CD4-positive, alpha-beta T cell (primary cell): ENCODE data around the gene MAN1A1. TPM values are rescaled to one million over a fixed set of nuclear protein-coding genes. Genes with fewer than 3 reads are reported as not detected.

Experiments
- ATAC-seq: fragments of 200-7000 bp; cut with Tn5 transposase; one replicate; pipeline ENCODE4 v1.10.0; 2022; ENCODE audit warnings: mild to moderate bottlenecking; ENCODE audit not compliant: poor library complexity
- CTCF ChIA-PET: fragments of 350-600 bp; sonication (Branson Sonifier 250); formaldehyde crosslinking; loops from one replicate; lab custom pipeline; 2021; ENCODE audit warnings: antibody characterized with exemption, inconsistent platforms; lab: Charles Lee
- POLR2A ChIA-PET: fragments of 350-600 bp; sonication (Branson Sonifier 250); formaldehyde crosslinking; loops from one replicate; lab custom pipeline; 2021; ENCODE audit warnings: antibody characterized with exemption, inconsistent platforms; lab: Charles Lee
- DNase-seq, 14 experiments: peaks; one replicate each; pipeline ENCODE4 v3.0.0-alpha.2; 2013 to 2020; ENCODE audit warnings: mixed read lengths in 2 of 14
- H3K27ac ChIP-seq, 2 donors: one replicate each; pipeline versions ENCODE4 v1.5.1 to v1.7.0; 2013; ENCODE audit warnings: low read length in 2 of 2, low read depth in 1 of 2, mild to moderate bottlenecking in 1 of 2
- H3K27me3 ChIP-seq, 2 experiments: 1 replicate in 1 of 2; 2 replicates in 1 of 2; pipeline versions ENCODE4 v1.6.1 to v1.7.0; 2013; ENCODE audit warnings: low read length in 2 of 2, control low read depth in 1 of 2, mild to moderate bottlenecking in 1 of 2, moderate library complexity in 1 of 2; ENCODE audit not compliant: insufficient read depth in 2 of 2, control insufficient read depth in 1 of 2
- H3K36me3 ChIP-seq: one replicate; pipeline ENCODE4 v1.6.1; 2013; ENCODE audit warnings: low read length, control low read depth; ENCODE audit not compliant: insufficient read depth
- H3K4me1 ChIP-seq: one replicate; pipeline ENCODE4 v1.6.1; 2013; ENCODE audit warnings: low read length, control low read depth; ENCODE audit not compliant: insufficient read depth
- H3K4me3 ChIP-seq: one replicate; pipeline ENCODE4 v1.5.1; 2013; ENCODE audit warnings: mild to moderate bottlenecking, low read length, moderate library complexity
- H3K9me3 ChIP-seq, 2 experiments: 1 replicate in 1 of 2; 2 replicates in 1 of 2; pipeline versions ENCODE4 v1.6.1 to v1.7.0; 2013; ENCODE audit warnings: low read length in 2 of 2, mild to moderate bottlenecking in 2 of 2, control low read depth in 1 of 2, moderate library complexity in 1 of 2; ENCODE audit not compliant: control insufficient read depth in 1 of 2, insufficient read depth in 1 of 2
- H3K27ac Mint-ChIP-seq: one replicate; pipeline ENCODE4 v1.8.0; 2020; ENCODE audit warnings: mixed read lengths
- H3K27me3 Mint-ChIP-seq: one replicate; pipeline ENCODE4 v1.8.0; 2021; ENCODE audit warnings: mixed read lengths
- H3K36me3 Mint-ChIP-seq: one replicate; pipeline ENCODE4 v1.8.0; 2021; ENCODE audit warnings: low read depth, mixed read lengths
- H3K4me1 Mint-ChIP-seq: one replicate; pipeline ENCODE4 v1.8.0; 2021; ENCODE audit warnings: low read depth, mixed read lengths
- H3K4me3 Mint-ChIP-seq: one replicate; pipeline ENCODE4 v1.8.0; 2020; ENCODE audit warnings: mild to moderate bottlenecking, mixed read lengths
- H3K9me3 Mint-ChIP-seq: one replicate; pipeline ENCODE4 v1.8.0; 2020; ENCODE audit warnings: mixed read lengths
- intact Hi-C, 2 experiments: fragments of 100-400 bp; cut with DNase I in 1 of 2; cut with micrococcal nuclease in 1 of 2; formaldehyde crosslinking; loops; one replicate each; pipeline versions ENCODE4 v1.15.1 to v1.9.0; 2023 to 2025; cut with DNase I, micrococcal nuclease
- total RNA-seq, 174 experiments: library from RNA in 2 of 174; stranded (reverse) in 2 of 174; gene quantifications; one replicate each; pipeline ENCODE4 v1.2.3 and lab custom pipeline; 2021 to 2026
- TF ChIP-seq, protein P1 (sequence below): fragments of 200-600 bp; IDR thresholded peaks from one replicate; pipeline ENCODE4 v1.8.0; 2022; ENCODE audit warnings: antibody characterized with exemption, mild to moderate bottlenecking

MAN1A1 gene
- total RNA-seq, 2 experiments from 2014 or later: 4.5 to 4.9 TPM

DNA sequence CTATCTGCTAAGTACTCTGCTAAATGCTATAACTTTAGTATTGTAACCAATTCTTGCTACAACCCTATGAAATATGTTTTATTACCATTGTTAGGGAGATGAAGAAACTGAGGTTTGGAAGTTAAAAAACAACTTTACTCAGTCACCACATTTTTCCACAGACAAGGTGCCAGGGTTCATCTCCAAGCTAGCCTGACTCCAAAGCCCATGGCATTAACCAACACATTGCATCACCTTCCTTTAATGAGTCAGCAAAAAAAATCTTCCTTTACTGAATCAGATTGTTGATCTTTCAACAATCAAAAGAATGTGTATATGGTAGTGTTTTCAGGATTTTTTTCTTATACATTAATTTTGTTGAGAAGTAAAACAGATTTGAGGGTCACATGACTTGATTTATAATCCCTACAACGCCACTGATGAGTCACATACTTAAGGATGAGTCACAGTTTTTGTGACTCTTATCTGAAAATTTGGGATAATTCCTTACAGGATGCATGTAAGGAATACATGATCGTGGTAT lies 41.5 kb downstream of the MAN1A1 start:
- ATAC-seq (no peak), DNase-seq (no peak)
- H3K27ac Mint-ChIP-seq: no peak overlapping the region
- no peaks in the 10 kb centered on the region for H3K9me3 Mint-ChIP-seq
- Histone ChIP-seq H3K27ac (no peak overlapping the region), H3K4me3 (no peak overlapping the region), H3K27me3 (no peaks in the 10 kb centered on the region), H3K36me3 (peaks cover 6% of the 10 kb centered on the region), H3K9me3 (no peaks in the 10 kb centered on the region), H3K4me1 (peaks cover 8% of the 10 kb centered on the region)
- intact Hi-C loops: no loop called here
- no peaks in the 10 kb centered on the region for H3K27me3 Mint-ChIP-seq
- ChIA-PET POLR2A (interaction anchor here (1.6 kb wide), 1 partner anchor 14 kb away, joined by 6 read pairs; no protein-coding TSS in a partner anchor), CTCF (interaction anchor here (1.1 kb wide), 1 partner anchor 26 kb away, joined by 4 read pairs; no protein-coding TSS in a partner anchor)
- H3K4me3 Mint-ChIP-seq: no peak overlapping the region
- peaks cover 17% of the 10 kb centered on the region for H3K4me1 Mint-ChIP-seq
- TF ChIP-seq, protein P1, sequence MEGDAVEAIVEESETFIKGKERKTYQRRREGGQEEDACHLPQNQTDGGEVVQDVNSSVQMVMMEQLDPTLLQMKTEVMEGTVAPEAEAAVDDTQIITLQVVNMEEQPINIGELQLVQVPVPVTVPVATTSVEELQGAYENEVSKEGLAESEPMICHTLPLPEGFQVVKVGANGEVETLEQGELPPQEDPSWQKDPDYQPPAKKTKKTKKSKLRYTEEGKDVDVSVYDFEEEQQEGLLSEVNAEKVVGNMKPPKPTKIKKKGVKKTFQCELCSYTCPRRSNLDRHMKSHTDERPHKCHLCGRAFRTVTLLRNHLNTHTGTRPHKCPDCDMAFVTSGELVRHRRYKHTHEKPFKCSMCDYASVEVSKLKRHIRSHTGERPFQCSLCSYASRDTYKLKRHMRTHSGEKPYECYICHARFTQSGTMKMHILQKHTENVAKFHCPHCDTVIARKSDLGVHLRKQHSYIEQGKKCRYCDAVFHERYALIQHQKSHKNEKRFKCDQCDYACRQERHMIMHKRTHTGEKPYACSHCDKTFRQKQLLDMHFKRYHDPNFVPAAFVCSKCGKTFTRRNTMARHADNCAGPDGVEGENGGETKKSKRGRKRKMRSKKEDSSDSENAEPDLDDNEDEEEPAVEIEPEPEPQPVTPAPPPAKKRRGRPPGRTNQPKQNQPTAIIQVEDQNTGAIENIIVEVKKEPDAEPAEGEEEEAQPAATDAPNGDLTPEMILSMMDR: no peak
- H3K36me3 Mint-ChIP-seq: peaks cover 6% of the 10 kb centered on the region

GRCh38 chr6:119307056-119307455 lies 42.5 kb downstream of the MAN1A1 start:
- peaks cover 10% of the 10 kb centered on the region for H3K4me1 Mint-ChIP-seq
- H3K4me3 Mint-ChIP-seq: no peak overlapping the region
- H3K27me3 ChIP-seq: no peaks in the 10 kb centered on the region
- H3K9me3 Mint-ChIP-seq: no peaks in the 10 kb centered on the region
- H3K27ac Mint-ChIP-seq: no peak overlapping the region
- no peak for ATAC-seq
- H3K36me3 Mint-ChIP-seq: peaks cover 6% of the 10 kb centered on the region
- no peak overlapping the region for H3K27ac ChIP-seq
- no peak overlapping the region for H3K4me3 ChIP-seq
- no peaks in the 10 kb centered on the region for H3K27me3 Mint-ChIP-seq
- ChIA-PET POLR2A (no interaction called here), CTCF (no interaction called here)
- peaks cover 6% of the 10 kb centered on the region for H3K36me3 ChIP-seq
- no peaks in the 10 kb centered on the region for H3K9me3 ChIP-seq
- DNase-seq: no peak
- TF ChIP-seq, protein P1: no peak
- no peaks in the 10 kb centered on the region for H3K4me1 ChIP-seq
- intact Hi-C loops: no loop called here

DNA sequence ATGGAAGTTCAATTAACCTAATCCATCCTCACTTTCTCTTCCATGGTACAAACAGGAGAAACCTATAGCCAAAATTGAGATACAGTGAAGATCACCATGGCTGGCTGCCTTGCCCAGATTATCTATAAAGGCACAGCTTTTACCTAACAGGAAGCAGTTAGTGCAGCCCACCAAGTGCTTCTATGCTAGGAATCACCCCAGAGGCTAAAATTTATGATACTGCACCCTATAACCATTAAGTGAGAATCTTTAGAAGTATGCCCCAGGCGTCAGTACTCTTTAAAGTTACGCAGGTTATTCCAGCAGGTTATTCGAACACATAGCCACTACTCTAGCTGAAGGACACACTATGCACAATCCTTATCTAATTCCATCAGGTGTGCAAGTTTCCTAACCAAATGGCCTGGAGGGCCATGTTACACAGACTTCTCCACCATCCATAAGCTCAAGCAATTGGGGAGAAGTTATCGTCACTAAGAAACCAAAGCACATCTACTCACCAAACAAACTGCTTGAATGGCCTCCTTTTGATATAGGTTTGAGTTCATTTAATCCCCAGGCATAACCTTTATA lies 43.1 kb downstream of the MAN1A1 start:
- Histone ChIP-seq H3K36me3 (peaks cover 6% of the 10 kb centered on the region), H3K4me3 (no peak overlapping the region), H3K27ac (no peak overlapping the region), H3K9me3 (no peaks in the 10 kb centered on the region), H3K4me1 (no peaks in the 10 kb centered on the region), H3K27me3 (no peaks in the 10 kb centered on the region)
- H3K36me3 Mint-ChIP-seq: peaks cover 6% of the 10 kb centered on the region
- H3K9me3 Mint-ChIP-seq: no peaks in the 10 kb centered on the region
- ChIA-PET CTCF (no interaction called here), POLR2A (no interaction called here)
- no peak overlapping the region for H3K27ac Mint-ChIP-seq
- intact Hi-C loops: no loop called here
- no peaks in the 10 kb centered on the region for H3K27me3 Mint-ChIP-seq
- ATAC-seq: no peak
- TF ChIP-seq, protein P1: no peak
- DNase-seq: no peak
- peaks cover 8% of the 10 kb centered on the region for H3K4me1 Mint-ChIP-seq
- no peak overlapping the region for H3K4me3 Mint-ChIP-seq
